ENCODE results near the gene SERPINA3.
"Not testable (repeated sequence)": the region's sequence is repeated elsewhere in the genome, so short reads cannot be mapped to it uniquely, and the experiment has no call there.

Gene SERPINA3

GRCh38 chr14:94631050-94631449 is 18.9 kb downstream of the SERPINA3 start:
- H3K4me3 ChIP-seq (ENCODE audit: low read depth, low read length): no peak overlapping the region

- H3K4me3 ChIP-seq (ENCODE audit: low read depth, low read length): no peak overlapping the region
Measured at GRCh38 chr14:94631536-94632304, 19.5 kb downstream of the SERPINA3 start.

GRCh38 chr14:94632305-94632590 is 20.1 kb downstream of the SERPINA3 start:
- no peak overlapping the region for H3K4me3 ChIP-seq (ENCODE audit: low read depth, low read length)

- no peak overlapping the region for H3K4me3 ChIP-seq (ENCODE audit: low read depth, low read length)
Measured at GRCh38 chr14:94633121-94633520, 20.9 kb downstream of the SERPINA3 start.

GRCh38 chr14:94635154-94635553 is 23.0 kb downstream of the SERPINA3 start:
- no peak overlapping the region for H3K4me3 ChIP-seq (ENCODE audit: low read depth, low read length)

GRCh38 chr14:94636744-94637412 is 24.7 kb downstream of the SERPINA3 start:
- no peak overlapping the region for H3K4me3 ChIP-seq (ENCODE audit: low read depth, low read length)

GRCh38 chr14:94637814-94638213 is 25.6 kb downstream of the SERPINA3 start:
- H3K4me3 ChIP-seq (ENCODE audit: low read depth, low read length): not testable (repeated sequence)

- no peak overlapping the region for H3K4me3 ChIP-seq (ENCODE audit: low read depth, low read length)
Measured at GRCh38 chr14:94638339-94638738, 26.1 kb downstream of the SERPINA3 start.

GRCh38 chr14:94638961-94639817 is 27.0 kb downstream of the SERPINA3 start:
- no peak overlapping the region for H3K4me3 ChIP-seq (ENCODE audit: low read depth, low read length)

- no peak overlapping the region for H3K4me3 ChIP-seq (ENCODE audit: low read depth, low read length)
Measured at GRCh38 chr14:94640721-94641631, 28.8 kb downstream of the SERPINA3 start.

- no peak overlapping the region for H3K4me3 ChIP-seq (ENCODE audit: low read depth, low read length)
Measured at GRCh38 chr14:94641632-94641955, 29.4 kb downstream of the SERPINA3 start.

GRCh38 chr14:94643316-94644101 is 31.3 kb downstream of the SERPINA3 start:
- H3K4me3 ChIP-seq (ENCODE audit: low read depth, low read length): no peak overlapping the region

GRCh38 chr14:94644102-94644535 is 31.9 kb downstream of the SERPINA3 start:
- H3K4me3 ChIP-seq (ENCODE audit: low read depth, low read length): no peak overlapping the region

GRCh38 chr14:94646066-94646465 is 33.9 kb downstream of the SERPINA3 start:
- no peak overlapping the region for H3K4me3 ChIP-seq (ENCODE audit: low read depth, low read length)

- no peak overlapping the region for H3K4me3 ChIP-seq (ENCODE audit: low read depth, low read length)
Measured at GRCh38 chr14:94646481-94646880, 34.3 kb downstream of the SERPINA3 start.

- no peak overlapping the region for H3K4me3 ChIP-seq (ENCODE audit: low read depth, low read length)
Measured at GRCh38 chr14:94648801-94649200, 36.6 kb downstream of the SERPINA3 start.

GRCh38 chr14:94649543-94650443 is 37.6 kb downstream of the SERPINA3 start:
- H3K4me3 ChIP-seq (ENCODE audit: low read depth, low read length): no peak overlapping the region

- no peak overlapping the region for H3K4me3 ChIP-seq (ENCODE audit: low read depth, low read length)
Measured at GRCh38 chr14:94650444-94650775, 38.2 kb downstream of the SERPINA3 start.
